Prostate gland (tissue), 2 donors: ENCODE results near the gene PARD6A. TPM values are rescaled to one million over a fixed set of nuclear protein-coding genes. Genes with fewer than 3 reads are reported as not detected.
A peak's percentile ranks its signal among the peaks of the same experiment; 100 is the strongest.

Experiments
- DNase-seq: peaks from one replicate; pipeline ENCODE4 v3.0.0-alpha.2; 2019; ENCODE audit warnings: low spot score
- H3K27ac ChIP-seq, 2 donors: fragments of 200-600 bp; sonication (generic); 2 replicates each; pipeline ENCODE4 v1.5.1; 2017 to 2019
- H3K27me3 ChIP-seq: fragments of 200-600 bp; sonication (generic); replicated peaks from 2 replicates; pipeline ENCODE4 v1.5.1; 2019; ENCODE audit not compliant: insufficient read depth
- H3K36me3 ChIP-seq, 2 donors: fragments of 200-600 bp; sonication (generic); 1 replicate in 1 of 2; 2 replicates in 1 of 2; pipeline versions ENCODE4 v1.5.1 to v1.8.1; 2017 to 2019
- H3K4me1 ChIP-seq: fragments of 200-600 bp; sonication (generic); replicated peaks from 2 replicates; pipeline ENCODE4 v1.5.1; 2019
- H3K4me3 ChIP-seq, 2 donors: fragments of 200-600 bp; sonication (generic); 2 replicates each; pipeline ENCODE4 v1.5.1; 2017 to 2019
- H3K9me3 ChIP-seq: fragments of 200-600 bp; sonication (generic); 2 replicates; pipeline ENCODE4 v1.5.1; 2017
- CTCF ChIP-seq, 4 experiments: fragments of 200-600 bp in 2 of 4; fragments of 450-650 bp in 2 of 4; sonication (generic) in 2 of 4; IDR thresholded peaks; 1 replicate in 3 of 4; 2 replicates in 1 of 4; pipeline ENCODE4 v1.5.1; 2016 to 2019; ENCODE audit warnings: antibody characterized with exemption in 4 of 4, mild to moderate bottlenecking in 2 of 4, moderate library complexity in 2 of 4
- POLR2A ChIP-seq: fragments of 450-650 bp; IDR thresholded peaks from one replicate; pipeline ENCODE4 v1.6.1; 2016; ENCODE audit warnings: antibody characterized with exemption, mild to moderate bottlenecking
- POLR2AphosphoS5 ChIP-seq: sonication (generic); formaldehyde crosslinking; IDR thresholded peaks from one replicate; pipeline ENCODE4 v1.6.1; 2017; ENCODE audit warnings: antibody characterized with exemption
- WGBS: methylation state at CpG from one replicate; pipeline ENCODE4 v1.1.5; 2018; 5-methylcytosine and 5-hydroxymethylcytosine counted together
- intact Hi-C: fragments of 100-400 bp; cut with DNase I; formaldehyde crosslinking; loops from one replicate; pipeline ENCODE4 v1.14.2; 2022
- total RNA-seq, 2 donors: library from RNA; depleted of rRNA; stranded (reverse); fragments of >200 nt; gene quantifications; one replicate each; pipeline ENCODE4 v1.1.0, GENCODE V29; 2016

Gene PARD6A
- total RNA-seq, 2 donors from 2014 or later: 3.4 to 13.7 TPM

GRCh38 chr16:67668495-67669157 is 7.9 kb downstream of the PARD6A start:
- intact Hi-C loops: loop anchor here (10.0 kb wide), 1 partner anchor 144 kb away; the partner anchor contains the start of gene RIPOR1
- no peaks in the 10 kb centered on the region for H3K9me3 ChIP-seq
- H3K27me3 ChIP-seq: no peaks in the 10 kb centered on the region
- H3K4me3 ChIP-seq: no peak overlapping the region
- H3K27ac ChIP-seq: peak overlapping the region in 1 of 2 donors; percentile 79
- no peak for DNase-seq
- peaks cover 13% of the 10 kb centered on the region for H3K4me1 ChIP-seq
- TF ChIP-seq CTCF (IDR thresholded peaks at IDR 0.05) (no peak), POLR2AphosphoS5 (no peak), POLR2A (no peak)
- WGBS: 83% methylated on average over 6 of the region's 6 CpGs
- no peaks in the 10 kb centered on the region for H3K36me3 ChIP-seq

GRCh38 chr16:67669499-67670101 is 8.8 kb downstream of the PARD6A start:
- no peak for TF ChIP-seq POLR2AphosphoS5
- TF ChIP-seq CTCF (IDR thresholded peaks at IDR 0.05): no peak
- no peak for TF ChIP-seq POLR2A
- no peaks in the 10 kb centered on the region for H3K36me3 ChIP-seq
- no peak for DNase-seq
- H3K4me3 ChIP-seq: no peak overlapping the region
- 94% methylated on average over 10 of the region's 10 CpGs for WGBS
- no peaks in the 10 kb centered on the region for H3K27me3 ChIP-seq
- intact Hi-C loops: loop anchor here (5.0 to 10.0 kb wide), 3 partner anchors 135 to 258 kb away; partner anchors contain the start of genes RANBP10, RIPOR1 and TSNAXIP1
- peaks cover 17% of the 10 kb centered on the region for H3K4me1 ChIP-seq
- no peak overlapping the region for H3K27ac ChIP-seq
- no peaks in the 10 kb centered on the region for H3K9me3 ChIP-seq

DNA sequence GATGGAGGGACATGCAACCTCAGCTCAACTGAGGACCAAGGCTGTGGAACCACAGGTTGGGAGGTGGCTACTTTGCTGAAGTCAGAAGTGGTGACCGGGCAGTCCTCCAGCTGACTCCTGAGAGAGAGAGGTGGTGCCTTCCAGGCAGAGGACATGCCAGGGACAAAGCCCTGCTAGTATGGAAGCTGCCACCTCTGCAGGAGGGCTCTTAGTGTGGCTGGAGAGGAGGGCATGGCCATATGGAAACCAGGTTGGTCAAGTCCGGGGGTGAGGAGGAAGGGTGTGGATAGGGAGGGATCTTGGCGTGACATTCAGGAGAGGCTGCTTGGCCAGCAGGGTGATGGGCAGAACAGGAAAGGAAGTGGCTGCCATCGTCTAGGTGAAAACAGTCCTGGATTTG is 11.5 kb downstream of the PARD6A start:
- no peak for DNase-seq
- TF ChIP-seq POLR2AphosphoS5 (no peak), CTCF (IDR thresholded peaks at IDR 0.05) (no peak), POLR2A (no peak)

GRCh38 chr16:67672739-67673662 is 12.2 kb downstream of the PARD6A start:
- Histone ChIP-seq H3K4me1 (peaks cover 12% of the 10 kb centered on the region), H3K27ac (peak overlapping the region; percentile 56 to 57), H3K36me3 (no peaks in the 10 kb centered on the region), H3K9me3 (no peaks in the 10 kb centered on the region), H3K27me3 (no peaks in the 10 kb centered on the region), H3K4me3 (no peak overlapping the region)
- DNase-seq: peak; percentile 54
- 67% methylated on average over 12 of the region's 13 CpGs for WGBS
- intact Hi-C loops: loop anchor here (5.0 to 10.0 kb wide), 2 partner anchors 132 to 254 kb away; partner anchors contain the start of genes RANBP10 and TSNAXIP1
- TF ChIP-seq POLR2A (no peak), POLR2AphosphoS5 (peak; percentile 24), CTCF (IDR thresholded peaks at IDR 0.05) (peak; percentile 15 to 81 (median 54))

More for the DNA sequence above, 11.5 kb downstream of the PARD6A start:
- no peak overlapping the region for H3K4me3 ChIP-seq
- H3K4me1 ChIP-seq: peaks cover 14% of the 10 kb centered on the region
- intact Hi-C loops: loop anchor here (5.0 to 10.0 kb wide), 2 partner anchors 132 to 255 kb away; partner anchors contain the start of genes RANBP10 and TSNAXIP1
- H3K36me3 ChIP-seq: no peaks in the 10 kb centered on the region
- 44% methylated on average over 4 of the region's 4 CpGs for WGBS
- no peaks in the 10 kb centered on the region for H3K27me3 ChIP-seq
- no peaks in the 10 kb centered on the region for H3K9me3 ChIP-seq
- H3K27ac ChIP-seq: no peak overlapping the region
